ENCODE data around the gene MBD6. TPM values are rescaled to one million over a fixed set of nuclear protein-coding genes. Genes with fewer than 3 reads are reported as not detected.

Gene MBD6
- total RNA-seq, 1 donor: 6.9 TPM

DNA sequence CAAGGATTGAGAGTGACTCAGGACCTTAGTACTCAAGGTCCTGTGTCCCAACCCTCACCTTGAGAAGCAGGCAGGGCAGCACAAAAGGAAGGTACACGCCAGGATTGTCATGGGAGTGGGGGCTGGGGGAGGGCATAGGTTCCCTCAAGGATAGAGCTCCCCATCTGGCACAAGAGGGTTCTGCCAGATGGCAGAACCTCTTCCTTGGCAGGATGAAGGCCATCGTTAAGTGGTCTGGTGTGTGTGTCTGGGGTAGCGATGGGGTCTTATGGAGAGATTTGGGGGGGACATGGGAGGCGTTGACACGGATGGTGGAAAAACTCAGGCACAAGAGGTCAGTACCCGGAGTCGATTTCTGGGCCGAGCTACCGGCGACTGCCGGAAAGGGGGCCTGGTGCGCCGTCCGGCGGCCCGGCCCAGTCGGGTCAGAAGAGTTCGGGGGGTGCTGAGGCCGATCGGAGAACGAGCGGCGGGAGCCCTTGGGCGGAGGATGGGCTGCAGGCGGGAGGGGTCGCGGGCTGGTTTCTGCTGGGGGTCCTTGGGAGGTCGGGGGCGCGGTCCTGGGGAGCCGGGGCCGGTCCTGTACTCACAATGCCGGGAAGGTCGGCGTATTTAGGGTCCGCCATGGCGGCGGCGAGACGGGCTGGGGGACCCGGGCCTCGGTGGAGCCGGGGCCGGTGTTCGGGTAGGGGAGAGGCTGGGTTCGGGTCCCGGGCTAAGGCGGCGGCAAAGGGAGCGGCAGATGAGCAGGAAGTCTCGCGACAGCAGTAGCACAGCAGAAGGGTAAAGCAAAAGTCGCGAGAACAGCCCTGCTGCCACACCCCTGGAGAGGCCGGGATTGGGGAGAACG lies 24.0 kb downstream of the MBD6 start, which contains the start of gene DCTN2:
Gene DCTN2, minus strand, starts transcription at position 755 of the 850 bp plus-strand sequence. Its CDS starts 129 bp downstream, at position 626.
- TF ChIP-seq, protein P1, sequence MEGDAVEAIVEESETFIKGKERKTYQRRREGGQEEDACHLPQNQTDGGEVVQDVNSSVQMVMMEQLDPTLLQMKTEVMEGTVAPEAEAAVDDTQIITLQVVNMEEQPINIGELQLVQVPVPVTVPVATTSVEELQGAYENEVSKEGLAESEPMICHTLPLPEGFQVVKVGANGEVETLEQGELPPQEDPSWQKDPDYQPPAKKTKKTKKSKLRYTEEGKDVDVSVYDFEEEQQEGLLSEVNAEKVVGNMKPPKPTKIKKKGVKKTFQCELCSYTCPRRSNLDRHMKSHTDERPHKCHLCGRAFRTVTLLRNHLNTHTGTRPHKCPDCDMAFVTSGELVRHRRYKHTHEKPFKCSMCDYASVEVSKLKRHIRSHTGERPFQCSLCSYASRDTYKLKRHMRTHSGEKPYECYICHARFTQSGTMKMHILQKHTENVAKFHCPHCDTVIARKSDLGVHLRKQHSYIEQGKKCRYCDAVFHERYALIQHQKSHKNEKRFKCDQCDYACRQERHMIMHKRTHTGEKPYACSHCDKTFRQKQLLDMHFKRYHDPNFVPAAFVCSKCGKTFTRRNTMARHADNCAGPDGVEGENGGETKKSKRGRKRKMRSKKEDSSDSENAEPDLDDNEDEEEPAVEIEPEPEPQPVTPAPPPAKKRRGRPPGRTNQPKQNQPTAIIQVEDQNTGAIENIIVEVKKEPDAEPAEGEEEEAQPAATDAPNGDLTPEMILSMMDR (IDR thresholded peaks at IDR 0.05; ENCODE audit: insufficient read depth, low read depth, low read length): no peak
- peak within 1 kb of the TSS; percentile 93 for H3K4me3 ChIP-seq (ENCODE audit: low read depth, low read length)
- peak; percentile 97 for DNase-seq (ENCODE audit: low read depth)

DNA sequence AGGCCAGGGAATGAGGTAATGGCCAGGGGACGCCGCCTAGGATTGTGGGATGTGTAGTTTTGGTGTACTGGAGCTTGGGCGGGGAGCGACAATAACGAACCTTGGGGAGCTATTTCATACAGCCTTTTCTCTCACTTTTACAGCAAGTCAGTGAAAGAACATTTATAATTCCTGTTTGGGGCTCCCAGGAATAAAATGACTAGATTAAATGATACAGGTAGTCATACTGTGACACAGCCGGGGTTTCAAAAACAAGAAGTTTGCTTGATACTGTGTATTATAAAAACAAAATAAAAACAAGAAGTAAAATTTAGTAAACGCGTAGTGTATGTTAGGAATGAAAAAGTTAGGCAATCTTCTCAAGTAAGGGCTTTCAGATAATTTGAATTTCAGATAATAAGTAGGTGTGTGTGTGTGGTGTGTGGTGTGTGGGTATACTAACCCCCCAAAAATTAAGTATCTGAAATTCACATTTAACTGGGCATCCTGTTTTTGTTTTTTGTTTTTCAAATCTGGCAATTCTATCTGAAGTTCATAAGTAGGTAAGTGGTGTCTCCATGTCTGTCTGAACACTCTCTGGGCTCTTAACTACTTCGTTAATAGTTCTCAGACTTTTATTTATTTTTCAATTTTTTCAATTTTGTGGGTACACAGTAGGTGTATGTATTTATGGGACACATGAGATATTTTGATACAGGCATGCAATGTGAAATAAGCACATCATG lies 24.8 kb downstream of the MBD6 start:
- DNase-seq (ENCODE audit: low read depth): no peak
- TF ChIP-seq, protein P1 (IDR thresholded peaks at IDR 0.05; ENCODE audit: insufficient read depth, low read depth, low read length): no peak
- H3K4me3 ChIP-seq (ENCODE audit: low read depth, low read length): peak overlapping the region; percentile 93

DNA sequence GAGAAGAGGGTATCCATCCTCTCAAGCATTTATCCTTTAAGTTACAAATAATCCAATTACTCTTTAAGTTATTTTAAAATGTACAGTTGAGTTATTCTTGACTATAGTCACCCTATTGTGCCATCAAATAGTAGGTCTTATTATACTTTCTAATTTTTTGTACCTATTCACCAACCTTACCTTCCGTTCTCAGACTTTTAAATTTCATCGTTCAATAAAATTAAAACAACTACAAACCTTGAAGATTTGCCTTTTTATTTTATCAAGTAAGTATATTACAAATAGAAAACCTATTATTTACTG lies 25.3 kb downstream of the MBD6 start:
- TF ChIP-seq, protein P1 (IDR thresholded peaks at IDR 0.05; ENCODE audit: insufficient read depth, low read depth, low read length): no peak
- DNase-seq (ENCODE audit: low read depth): no peak
- H3K4me3 ChIP-seq (ENCODE audit: low read depth, low read length): no peak overlapping the region

DNA sequence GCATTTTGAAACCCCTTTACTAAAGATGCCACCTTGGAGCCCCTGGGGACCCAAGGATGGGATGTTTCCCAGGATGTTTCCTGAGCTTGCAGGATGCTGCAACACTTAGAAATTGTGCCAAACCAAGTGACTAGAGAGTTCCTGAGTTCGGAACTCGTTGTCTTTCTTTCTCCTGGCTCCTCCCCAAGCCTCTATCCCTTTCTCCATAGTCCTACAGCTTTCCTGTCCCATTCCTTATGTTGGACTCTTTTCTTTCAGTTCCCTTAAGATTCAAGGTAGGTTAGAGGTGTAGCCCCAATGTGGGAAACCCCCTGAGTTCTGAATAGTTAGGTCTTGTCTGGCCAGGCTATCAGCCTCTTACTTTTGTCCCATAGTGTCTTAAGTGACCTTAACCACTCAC lies 25.9 kb downstream of the MBD6 start:
- no peak for DNase-seq (ENCODE audit: low read depth)
- no peak overlapping the region for H3K4me3 ChIP-seq (ENCODE audit: low read depth, low read length)
- TF ChIP-seq, protein P1 (IDR thresholded peaks at IDR 0.05; ENCODE audit: insufficient read depth, low read depth, low read length): no peak

DNA sequence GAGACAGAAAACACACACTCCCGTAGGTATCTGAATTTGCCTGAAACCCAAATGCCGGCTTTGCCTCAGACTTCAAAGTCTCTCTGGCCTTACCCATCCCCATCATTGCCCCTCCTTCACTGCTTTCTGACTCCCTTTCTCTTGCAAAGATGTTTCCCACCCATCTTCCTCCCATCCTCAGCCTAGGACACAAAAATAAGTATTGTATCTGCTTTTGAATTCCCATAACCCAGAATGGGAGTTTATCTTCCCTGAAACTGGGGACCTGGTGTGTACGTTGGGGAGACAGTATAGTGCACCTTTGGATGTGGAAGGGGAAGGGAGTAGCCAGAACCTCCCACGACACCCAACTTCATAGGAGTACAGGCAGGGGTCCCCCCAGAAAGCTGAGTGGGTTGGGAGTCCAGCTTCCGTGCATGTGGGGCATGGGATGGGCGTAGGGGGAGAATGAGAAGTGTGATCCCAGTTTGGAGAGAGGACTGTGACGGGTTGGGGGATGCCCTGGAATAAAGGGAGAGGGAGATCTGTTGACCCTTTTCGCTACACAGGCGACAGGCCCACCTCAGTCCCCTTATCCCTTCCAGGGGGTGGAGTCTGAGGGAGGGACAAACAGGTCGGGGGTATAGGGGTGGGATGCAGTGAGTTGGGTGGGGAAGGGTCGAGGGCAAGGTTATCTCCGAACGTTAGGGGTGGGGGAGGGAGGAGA lies 26.7 kb downstream of the MBD6 start:
- DNase-seq (ENCODE audit: low read depth): no peak
- TF ChIP-seq, protein P1 (IDR thresholded peaks at IDR 0.05; ENCODE audit: insufficient read depth, low read depth, low read length): no peak
- peak overlapping the region; percentile 54 for H3K4me3 ChIP-seq (ENCODE audit: low read depth, low read length)

DNA sequence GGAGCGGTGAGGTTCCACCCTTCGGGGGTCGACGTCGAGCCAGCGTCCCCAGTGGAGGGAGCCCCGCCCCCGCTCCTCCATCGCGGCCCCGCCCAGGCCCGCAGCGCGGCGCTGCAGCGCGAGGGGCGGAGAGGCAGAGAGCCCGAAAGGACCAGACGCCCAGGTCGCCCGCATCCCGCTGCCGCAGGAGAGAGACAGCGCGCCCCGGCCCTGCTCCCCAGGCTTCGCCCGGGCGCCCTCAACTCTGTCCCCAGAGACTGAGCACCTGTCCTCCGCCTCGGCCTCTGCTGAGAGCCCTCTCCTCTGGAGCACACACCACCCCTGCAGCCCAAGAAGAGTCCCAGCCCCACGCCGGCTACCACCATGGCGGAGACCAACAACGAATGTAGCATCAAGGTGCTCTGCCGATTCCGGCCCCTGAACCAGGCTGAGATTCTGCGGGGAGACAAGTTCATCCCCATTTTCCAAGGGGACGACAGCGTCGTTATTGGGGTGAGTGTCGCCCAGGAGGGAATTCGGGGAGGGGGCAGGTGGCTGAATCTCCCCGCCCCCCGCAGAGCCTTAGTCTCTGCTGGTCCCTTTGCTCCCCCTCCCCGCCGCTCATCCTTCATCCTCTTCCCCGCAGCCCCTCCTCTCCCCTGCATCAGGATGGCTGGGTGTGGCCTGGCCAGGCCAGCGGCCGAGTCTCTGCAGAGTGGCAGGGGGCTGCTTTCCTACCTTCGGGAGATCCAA lies 27.5 kb downstream of the MBD6 start, which contains the start of gene KIF5A:
Gene KIF5A, plus strand, starts transcription at position 136 of the 732 bp plus-strand sequence. Its CDS starts 228 bp downstream, at position 364.
- no peak for DNase-seq (ENCODE audit: low read depth)
- peak within 1 kb of the TSS; percentile 54 for H3K4me3 ChIP-seq (ENCODE audit: low read depth, low read length)
- TF ChIP-seq, protein P1 (IDR thresholded peaks at IDR 0.05; ENCODE audit: insufficient read depth, low read depth, low read length): no peak
